ENCODE results near the gene AAGAB. TPM values are rescaled to one million over a fixed set of nuclear protein-coding genes. Genes with fewer than 3 reads are reported as not detected.
"Not testable (repeated sequence)": the region's sequence is repeated elsewhere in the genome, so short reads cannot be mapped to it uniquely, and the experiment has no call there.

AAGAB gene
- total RNA-seq, 1 experiment from 2014 or later: 57.0 TPM

GRCh38 chr15:67174446-67174845 is 80.0 kb downstream of the AAGAB start:
- DNase-seq (ENCODE audit: low read depth): no peak

- no peak for DNase-seq (ENCODE audit: low read depth)
Observed at GRCh38 chr15:67173786-67174185, 80.7 kb downstream of the AAGAB start.

GRCh38 chr15:67173005-67173404 is 81.5 kb downstream of the AAGAB start:
- no peak for DNase-seq (ENCODE audit: low read depth)

GRCh38 chr15:67172172-67172571 is 82.3 kb downstream of the AAGAB start:
- peak; percentile 33 for DNase-seq (ENCODE audit: low read depth)

- DNase-seq (ENCODE audit: low read depth): peak; percentile 86
Observed at GRCh38 chr15:67171471-67171870, 83.0 kb downstream of the AAGAB start.

- no peak for DNase-seq (ENCODE audit: low read depth)
Observed at GRCh38 chr15:67170143-67170925, 84.1 kb downstream of the AAGAB start.

GRCh38 chr15:67168694-67169093 is 85.8 kb downstream of the AAGAB start:
- DNase-seq (ENCODE audit: low read depth): no peak

- no peak for DNase-seq (ENCODE audit: low read depth)
Observed at GRCh38 chr15:67167091-67167490, 87.4 kb downstream of the AAGAB start.

GRCh38 chr15:67166280-67167009 is 88.0 kb downstream of the AAGAB start:
- no peak for DNase-seq (ENCODE audit: low read depth)

- DNase-seq (ENCODE audit: low read depth): no peak
Observed at GRCh38 chr15:67165254-67166253, 88.9 kb downstream of the AAGAB start.

- DNase-seq (ENCODE audit: low read depth): no peak
Observed at GRCh38 chr15:67164811-67165253, 89.6 kb downstream of the AAGAB start.

- DNase-seq (ENCODE audit: low read depth): no peak
Observed at GRCh38 chr15:67164401-67164791, 90.1 kb downstream of the AAGAB start.

GRCh38 chr15:67163180-67163579 is 91.3 kb downstream of the AAGAB start:
- no peak for DNase-seq (ENCODE audit: low read depth)

- no peak for DNase-seq (ENCODE audit: low read depth)
Observed at GRCh38 chr15:67161881-67162280, 92.6 kb downstream of the AAGAB start.

- DNase-seq (ENCODE audit: low read depth): no peak
Observed at GRCh38 chr15:67161412-67161811, 93.0 kb downstream of the AAGAB start.

GRCh38 chr15:67158367-67158766 is 96.1 kb downstream of the AAGAB start:
- DNase-seq (ENCODE audit: low read depth): no peak

GRCh38 chr15:67157521-67158252 is 96.8 kb downstream of the AAGAB start:
- DNase-seq (ENCODE audit: low read depth): no peak

GRCh38 chr15:67156834-67157233 is 97.6 kb downstream of the AAGAB start:
- DNase-seq (ENCODE audit: low read depth): no peak

GRCh38 chr15:67156426-67156825 is 98.0 kb downstream of the AAGAB start:
- no peak for DNase-seq (ENCODE audit: low read depth)

- no peak for DNase-seq (ENCODE audit: low read depth)
Observed at GRCh38 chr15:67154249-67154648, 100.2 kb downstream of the AAGAB start.

GRCh38 chr15:67153044-67153443 is 101.4 kb downstream of the AAGAB start:
- DNase-seq (ENCODE audit: low read depth): not testable (repeated sequence)
